Adipose tissue (tissue), 3 donors: ENCODE data around the gene TMEM52. TPM values are rescaled to one million over a fixed set of nuclear protein-coding genes. Genes with fewer than 3 reads are reported as not detected.

Experiments
- polyA plus RNA-seq, 3 donors: library from polyadenylated mRNA; stranded (reverse); fragments of 200-250 nt; gene quantifications; one replicate each; pipeline ENCODE4 v1.2.3, GENCODE V29; 2013
- donor health status: healthy with polysubstance abuse.
- donor health status: Bipolar disorder and iron deficiency.
- donor health status: healthy.

The TMEM52 gene
- polyA plus RNA-seq, 3 donors = 1.5 to 182 (median 5.6) TPM

Other genes with a start within 250 kb of the TMEM52 start
- gene SLC35E2B, start 226.5 kb downstream of the TMEM52 start, polyA plus RNA-seq = 10 to 100 TPM; 15.1 to 19.5 (median 18.5) TPM
- gene CDK11A, start 194.9 kb downstream of the TMEM52 start, polyA plus RNA-seq = 10 to 100 TPM; 10.5 to 52.6 (median 21.5) TPM
- gene NADK, start 140.8 kb downstream of the TMEM52 start, polyA plus RNA-seq = 100 to 1,000 TPM in 1 of 3 donors, 10 to 100 TPM in 2; 33.2 to 131 (median 73.2) TPM
- gene GNB1, start 28.2 kb downstream of the TMEM52 start, polyA plus RNA-seq = 100 to 1,000 TPM in 2 of 3 donors, 10 to 100 TPM in 1; 67.2 to 180 (median 148) TPM
- gene CALML6, start 4.0 kb downstream of the TMEM52 start, polyA plus RNA-seq = 1 to 10 TPM in 1 of 3 donors, under 1 TPM in 2; 0.48 to 2.7 (median 0.62) TPM
- under 1 TPM; 0.02 to 0.24 (median 0.22) TPM for gene CFAP74, start 84.5 kb upstream of the TMEM52 start, polyA plus RNA-seq
- gene GABRD, start 100.1 kb upstream of the TMEM52 start, polyA plus RNA-seq = under 1 TPM in 2 of 3 donors, not detected in 1; 0.28 to 0.30 TPM
- gene PRKCZ, start 131.1 kb upstream of the TMEM52 start, polyA plus RNA-seq = 10 to 100 TPM in 1 of 3 donors, 1 to 10 TPM in 2; 2.4 to 12.0 (median 4.3) TPM